HEK293T (cell line): ENCODE results near the gene CD244.

ENCODE experiments used
- FOXK2 ChIP-seq: fragments of 450-650 bp; IDR thresholded peaks from 2 replicates; pipeline ENCODE4 v1.6.1; 2016; ENCODE audit warnings: mild to moderate bottlenecking
- L3MBTL2 ChIP-seq: fragments of 450-650 bp; conservative IDR thresholded peaks from 2 replicates; pipeline ENCODE4 v1.6.1; 2016; ENCODE audit warnings: mild to moderate bottlenecking
- SP1 ChIP-seq: fragments of 450-650 bp; IDR thresholded peaks from 2 replicates; pipeline ENCODE4 v1.6.1; 2017

- TF ChIP-seq FOXK2 (no peak), SP1 (no peak), L3MBTL2 (no peak)
These were observed 73.5 kb downstream of the CD244 start for GRCh38 chr1:160789051-160789701.
